K562 treated with DMSO at 1 percent for 4 hours (cell line): ENCODE data around the gene ARMC8. TPM values are rescaled to one million over a fixed set of nuclear protein-coding genes. Genes with fewer than 3 reads are reported as not detected.

Experiments used
- total RNA-seq: library from RNA; unstranded; fragments of 300-600 nt; gene quantifications from 2 replicates; pipeline ENCODE4 v1.2.3, GENCODE V29; 2022; ENCODE audit not compliant: insufficient read depth

The ARMC8 gene
- total RNA-seq, result 7.0 and 8.2 TPM in 2 replicates

GRCh38 chr3:138187296-138188012, at the start of gene ARMC8:
TSS of gene ARMC8 (plus strand) at chr3:138187301. CDS start at chr3:138187555, 254 bp downstream.

GRCh38 chr3:138174421-138175131, 12.5 kb upstream of the ARMC8 start, which contains the start of gene DBR1:
TSS of gene DBR1 (minus strand) at chr3:138174921. CDS start at chr3:138174795, 126 bp downstream.

GRCh38 chr3:138329127-138329983, 142.3 kb downstream of the ARMC8 start, which contains the start of gene NME9:
TSS of gene NME9 (minus strand) at chr3:138329851. CDS start at chr3:138329335, 516 bp downstream.

Other genes starting within 250 kb of the ARMC8 start
- not detected in 2 replicates for gene CLDN18, start 177.1 kb upstream of the ARMC8 start, total RNA-seq
- not detected in 2 replicates for gene DZIP1L, start 71.7 kb upstream of the ARMC8 start, total RNA-seq
- gene A4GNT, start 54.9 kb upstream of the ARMC8 start, total RNA-seq, result not detected in 2 replicates
- gene DBR1, start 12.4 kb upstream of the ARMC8 start, total RNA-seq, result 6.5 and 9.1 TPM in 2 replicates
- gene NME9, start 142.6 kb downstream of the ARMC8 start, total RNA-seq, result not detected in 2 replicates
- gene MRAS, start 161.3 kb downstream of the ARMC8 start, total RNA-seq, result 1.1 and 1.5 TPM in 2 replicates
- 0.12 TPM in 1 of 2 replicates, not detected in the other for gene ESYT3, start 247.3 kb downstream of the ARMC8 start, total RNA-seq